HepG2 (cell line): ENCODE data around the gene NGB. TPM values are rescaled to one million over a fixed set of nuclear protein-coding genes. Genes with fewer than 3 reads are reported as not detected.

Experiments used
- FOXO1 ChIP-seq: sonication (generic); formaldehyde crosslinking; IDR thresholded peaks from 2 replicates; pipeline ENCODE4 v1.4.0; 2020; ENCODE audit warnings: missing genetic modification reagents
- GATAD1 ChIP-seq: IDR thresholded peaks from 2 replicates; pipeline ENCODE4 v1.6.1; 2016; ENCODE audit warnings: missing genetic modification reagents, missing compliant biosample characterization
- JUN ChIP-seq: sonication (generic); formaldehyde crosslinking; IDR thresholded peaks from 2 replicates; pipeline ENCODE4 v1.4.0; 2020; ENCODE audit warnings: mild to moderate bottlenecking, missing genetic modification reagents
- NR1H2 ChIP-seq: sonication (generic); formaldehyde crosslinking; IDR thresholded peaks from 2 replicates; pipeline ENCODE4 v1.8.1; 2022; ENCODE audit warnings: low read depth, missing genetic modification reagents, borderline replicate concordance
- REPIN1 ChIP-seq: sonication (generic); formaldehyde crosslinking; IDR thresholded peaks from 2 replicates; pipeline ENCODE4 v1.8.0; 2022; ENCODE audit warnings: missing genetic modification reagents, low read depth, mild to moderate bottlenecking, borderline replicate concordance
- SRY ChIP-seq: sonication (generic); formaldehyde crosslinking; IDR thresholded peaks from 2 replicates; pipeline ENCODE4 v1.8.0; 2022; ENCODE audit warnings: mild to moderate bottlenecking, missing genetic modification reagents
- TBX3 ChIP-seq: fragments of 450-650 bp; IDR thresholded peaks from 2 replicates; pipeline ENCODE4 v1.6.1; 2017; ENCODE audit warnings: antibody characterized with exemption, mild to moderate bottlenecking, inconsistent platforms, borderline replicate concordance
- TGIF2 ChIP-seq: IDR thresholded peaks from 2 replicates; pipeline ENCODE4 v1.6.1; 2016; ENCODE audit warnings: control low read depth, missing compliant biosample characterization
- ZNF326 ChIP-seq: sonication (generic); formaldehyde crosslinking; IDR thresholded peaks from 2 replicates; pipeline ENCODE4 v1.4.0; 2020; ENCODE audit warnings: missing genetic modification reagents, borderline replicate concordance
- ZNF7 ChIP-seq: IDR thresholded peaks from 2 replicates; pipeline ENCODE4 v1.6.1; 2016; ENCODE audit warnings: missing biosample characterization, missing genetic modification reagents
- polyA plus RNA-seq, 8 experiments: library from polyadenylated mRNA; depleted of rRNA in 3 of 8; stranded (reverse) in 7 of 8; unstranded in 1 of 8; fragments of >200 nt; fragmentation: Illumina TruSeq in 4 of 8; extraction: Trizol in 4 of 8; gene quantifications; 2 replicates each; pipeline versions ENCODE4 v1.2.1 to v1.2.3, GENCODE V29; 2011 to 2016; ENCODE audit warnings: low read depth in 4 of 8, missing spikeins in 1 of 8, mixed read lengths in 1 of 8; ENCODE audit not compliant: insufficient read depth in 1 of 8
- total RNA-seq, 5 experiments: library from RNA; depleted of rRNA; stranded (reverse); fragments of >200 nt; fragmentation: Illumina TruSeq; extraction: Trizol; gene quantifications; 2 replicates each; pipeline ENCODE4 v1.2.3, GENCODE V29; 2016; ENCODE audit warnings: low read depth in 1 of 5
- TF ChIP-seq, protein P1 (sequence below): sonication (generic); formaldehyde crosslinking; IDR thresholded peaks from 2 replicates; pipeline ENCODE4 v1.4.0; 2020; ENCODE audit warnings: missing genetic modification reagents
- TF ChIP-seq, protein P2 (sequence below): IDR thresholded peaks from 2 replicates; pipeline ENCODE4 v1.6.1; 2012; ENCODE audit warnings: low read length, improper control_type of control experiment
- TF ChIP-seq, protein P3 (sequence below): sonication (generic); formaldehyde crosslinking; IDR thresholded peaks from 2 replicates; pipeline ENCODE4 v1.5.0; 2020; ENCODE audit warnings: mild to moderate bottlenecking, missing genetic modification reagents
- TF ChIP-seq, protein P4 (sequence below): sonication (generic); formaldehyde crosslinking; IDR thresholded peaks from 2 replicates; pipeline ENCODE4 v1.8.0; 2022; ENCODE audit warnings: mild to moderate bottlenecking, missing genetic modification reagents, moderate library complexity
- TF ChIP-seq, protein P5 (sequence below): sonication (generic); formaldehyde crosslinking; IDR thresholded peaks from 2 replicates; pipeline ENCODE4 v1.9.0; 2022; ENCODE audit warnings: low read depth, missing genetic modification reagents
- TF ChIP-seq, protein P6 (sequence below): IDR thresholded peaks from 2 replicates; pipeline ENCODE4 v1.6.1; 2016; ENCODE audit warnings: missing genetic modification reagents, missing compliant biosample characterization

Gene NGB
- total and polyA plus RNA-seq, 2 of the 13 experiments (the other 11 are each of a cell fraction or from before 2014, with no cell fraction given), result 0.04 TPM; not detected in 1

DNA sequence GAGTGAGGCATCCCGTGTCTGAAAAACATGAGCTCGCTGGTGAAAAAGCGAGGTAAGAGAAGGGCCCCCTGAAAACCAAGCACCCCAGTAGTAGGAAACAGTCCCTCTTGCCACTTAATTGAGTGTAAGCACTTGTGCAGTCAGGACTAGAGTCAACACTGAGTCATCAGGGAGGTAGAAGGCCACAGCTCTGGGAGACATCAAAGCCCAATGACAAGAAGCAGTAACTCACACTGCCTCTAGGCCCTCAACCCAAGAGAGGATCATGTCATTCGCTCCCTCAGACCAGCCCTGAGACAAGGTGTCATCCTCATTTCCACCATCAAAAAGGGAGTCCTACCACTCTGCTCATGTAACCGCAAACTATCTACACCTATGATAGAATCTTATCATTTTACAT is 31.9 kb upstream of the NGB start (continued):
- TF ChIP-seq, protein P1, sequence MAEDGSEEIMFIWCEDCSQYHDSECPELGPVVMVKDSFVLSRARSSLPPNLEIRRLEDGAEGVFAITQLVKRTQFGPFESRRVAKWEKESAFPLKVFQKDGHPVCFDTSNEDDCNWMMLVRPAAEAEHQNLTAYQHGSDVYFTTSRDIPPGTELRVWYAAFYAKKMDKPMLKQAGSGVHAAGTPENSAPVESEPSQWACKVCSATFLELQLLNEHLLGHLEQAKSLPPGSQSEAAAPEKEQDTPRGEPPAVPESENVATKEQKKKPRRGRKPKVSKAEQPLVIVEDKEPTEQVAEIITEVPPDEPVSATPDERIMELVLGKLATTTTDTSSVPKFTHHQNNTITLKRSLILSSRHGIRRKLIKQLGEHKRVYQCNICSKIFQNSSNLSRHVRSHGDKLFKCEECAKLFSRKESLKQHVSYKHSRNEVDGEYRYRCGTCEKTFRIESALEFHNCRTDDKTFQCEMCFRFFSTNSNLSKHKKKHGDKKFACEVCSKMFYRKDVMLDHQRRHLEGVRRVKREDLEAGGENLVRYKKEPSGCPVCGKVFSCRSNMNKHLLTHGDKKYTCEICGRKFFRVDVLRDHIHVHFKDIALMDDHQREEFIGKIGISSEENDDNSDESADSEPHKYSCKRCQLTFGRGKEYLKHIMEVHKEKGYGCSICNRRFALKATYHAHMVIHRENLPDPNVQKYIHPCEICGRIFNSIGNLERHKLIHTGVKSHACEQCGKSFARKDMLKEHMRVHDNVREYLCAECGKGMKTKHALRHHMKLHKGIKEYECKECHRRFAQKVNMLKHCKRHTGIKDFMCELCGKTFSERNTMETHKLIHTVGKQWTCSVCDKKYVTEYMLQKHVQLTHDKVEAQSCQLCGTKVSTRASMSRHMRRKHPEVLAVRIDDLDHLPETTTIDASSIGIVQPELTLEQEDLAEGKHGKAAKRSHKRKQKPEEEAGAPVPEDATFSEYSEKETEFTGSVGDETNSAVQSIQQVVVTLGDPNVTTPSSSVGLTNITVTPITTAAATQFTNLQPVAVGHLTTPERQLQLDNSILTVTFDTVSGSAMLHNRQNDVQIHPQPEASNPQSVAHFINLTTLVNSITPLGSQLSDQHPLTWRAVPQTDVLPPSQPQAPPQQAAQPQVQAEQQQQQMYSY (CRISPR knock-in tag), result no peak
- TF ChIP-seq NR1H2 (CRISPR knock-in tag) (no peak), GATAD1 (CRISPR knock-in tag) (no peak), FOXO1 (CRISPR knock-in tag) (peak; percentile 32; the same call in 1 of the 2 replicates), TBX3 (peak; percentile 35; the same call in 1 of the 2 replicates), JUN (peak; percentile 63; the same call in 1 of the 2 replicates), SRY (CRISPR knock-in tag) (no peak), ZNF7 (CRISPR knock-in tag) (no peak), ZNF326 (CRISPR knock-in tag) (no peak), REPIN1 (CRISPR knock-in tag) (no peak), TGIF2 (CRISPR knock-in tag) (no peak)
- TF ChIP-seq, protein P2, sequence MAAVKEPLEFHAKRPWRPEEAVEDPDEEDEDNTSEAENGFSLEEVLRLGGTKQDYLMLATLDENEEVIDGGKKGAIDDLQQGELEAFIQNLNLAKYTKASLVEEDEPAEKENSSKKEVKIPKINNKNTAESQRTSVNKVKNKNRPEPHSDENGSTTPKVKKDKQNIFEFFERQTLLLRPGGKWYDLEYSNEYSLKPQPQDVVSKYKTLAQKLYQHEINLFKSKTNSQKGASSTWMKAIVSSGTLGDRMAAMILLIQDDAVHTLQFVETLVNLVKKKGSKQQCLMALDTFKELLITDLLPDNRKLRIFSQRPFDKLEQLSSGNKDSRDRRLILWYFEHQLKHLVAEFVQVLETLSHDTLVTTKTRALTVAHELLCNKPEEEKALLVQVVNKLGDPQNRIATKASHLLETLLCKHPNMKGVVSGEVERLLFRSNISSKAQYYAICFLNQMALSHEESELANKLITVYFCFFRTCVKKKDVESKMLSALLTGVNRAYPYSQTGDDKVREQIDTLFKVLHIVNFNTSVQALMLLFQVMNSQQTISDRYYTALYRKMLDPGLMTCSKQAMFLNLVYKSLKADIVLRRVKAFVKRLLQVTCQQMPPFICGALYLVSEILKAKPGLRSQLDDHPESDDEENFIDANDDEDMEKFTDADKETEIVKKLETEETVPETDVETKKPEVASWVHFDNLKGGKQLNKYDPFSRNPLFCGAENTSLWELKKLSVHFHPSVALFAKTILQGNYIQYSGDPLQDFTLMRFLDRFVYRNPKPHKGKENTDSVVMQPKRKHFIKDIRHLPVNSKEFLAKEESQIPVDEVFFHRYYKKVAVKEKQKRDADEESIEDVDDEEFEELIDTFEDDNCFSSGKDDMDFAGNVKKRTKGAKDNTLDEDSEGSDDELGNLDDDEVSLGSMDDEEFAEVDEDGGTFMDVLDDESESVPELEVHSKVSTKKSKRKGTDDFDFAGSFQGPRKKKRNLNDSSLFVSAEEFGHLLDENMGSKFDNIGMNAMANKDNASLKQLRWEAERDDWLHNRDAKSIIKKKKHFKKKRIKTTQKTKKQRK, result no peak
- TF ChIP-seq, protein P3, sequence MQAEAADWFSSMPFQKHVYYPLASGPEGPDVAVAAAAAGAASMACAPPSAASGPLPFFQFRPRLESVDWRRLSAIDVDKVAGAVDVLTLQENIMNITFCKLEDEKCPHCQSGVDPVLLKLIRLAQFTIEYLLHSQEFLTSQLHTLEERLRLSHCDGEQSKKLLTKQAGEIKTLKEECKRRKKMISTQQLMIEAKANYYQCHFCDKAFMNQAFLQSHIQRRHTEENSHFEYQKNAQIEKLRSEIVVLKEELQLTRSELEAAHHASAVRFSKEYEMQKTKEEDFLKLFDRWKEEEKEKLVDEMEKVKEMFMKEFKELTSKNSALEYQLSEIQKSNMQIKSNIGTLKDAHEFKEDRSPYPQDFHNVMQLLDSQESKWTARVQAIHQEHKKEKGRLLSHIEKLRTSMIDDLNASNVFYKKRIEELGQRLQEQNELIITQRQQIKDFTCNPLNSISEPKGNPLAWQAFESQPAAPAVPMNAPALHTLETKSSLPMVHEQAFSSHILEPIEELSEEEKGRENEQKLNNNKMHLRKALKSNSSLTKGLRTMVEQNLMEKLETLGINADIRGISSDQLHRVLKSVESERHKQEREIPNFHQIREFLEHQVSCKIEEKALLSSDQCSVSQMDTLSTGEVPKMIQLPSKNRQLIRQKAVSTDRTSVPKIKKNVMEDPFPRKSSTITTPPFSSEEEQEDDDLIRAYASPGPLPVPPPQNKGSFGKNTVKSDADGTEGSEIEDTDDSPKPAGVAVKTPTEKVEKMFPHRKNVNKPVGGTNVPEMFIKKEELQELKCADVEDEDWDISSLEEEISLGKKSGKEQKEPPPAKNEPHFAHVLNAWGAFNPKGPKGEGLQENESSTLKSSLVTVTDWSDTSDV (CRISPR knock-in tag), result no peak
- TF ChIP-seq, protein P4, sequence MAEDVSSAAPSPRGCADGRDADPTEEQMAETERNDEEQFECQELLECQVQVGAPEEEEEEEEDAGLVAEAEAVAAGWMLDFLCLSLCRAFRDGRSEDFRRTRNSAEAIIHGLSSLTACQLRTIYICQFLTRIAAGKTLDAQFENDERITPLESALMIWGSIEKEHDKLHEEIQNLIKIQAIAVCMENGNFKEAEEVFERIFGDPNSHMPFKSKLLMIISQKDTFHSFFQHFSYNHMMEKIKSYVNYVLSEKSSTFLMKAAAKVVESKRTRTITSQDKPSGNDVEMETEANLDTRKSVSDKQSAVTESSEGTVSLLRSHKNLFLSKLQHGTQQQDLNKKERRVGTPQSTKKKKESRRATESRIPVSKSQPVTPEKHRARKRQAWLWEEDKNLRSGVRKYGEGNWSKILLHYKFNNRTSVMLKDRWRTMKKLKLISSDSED (CRISPR knock-in tag), result no peak
- TF ChIP-seq, protein P5, sequence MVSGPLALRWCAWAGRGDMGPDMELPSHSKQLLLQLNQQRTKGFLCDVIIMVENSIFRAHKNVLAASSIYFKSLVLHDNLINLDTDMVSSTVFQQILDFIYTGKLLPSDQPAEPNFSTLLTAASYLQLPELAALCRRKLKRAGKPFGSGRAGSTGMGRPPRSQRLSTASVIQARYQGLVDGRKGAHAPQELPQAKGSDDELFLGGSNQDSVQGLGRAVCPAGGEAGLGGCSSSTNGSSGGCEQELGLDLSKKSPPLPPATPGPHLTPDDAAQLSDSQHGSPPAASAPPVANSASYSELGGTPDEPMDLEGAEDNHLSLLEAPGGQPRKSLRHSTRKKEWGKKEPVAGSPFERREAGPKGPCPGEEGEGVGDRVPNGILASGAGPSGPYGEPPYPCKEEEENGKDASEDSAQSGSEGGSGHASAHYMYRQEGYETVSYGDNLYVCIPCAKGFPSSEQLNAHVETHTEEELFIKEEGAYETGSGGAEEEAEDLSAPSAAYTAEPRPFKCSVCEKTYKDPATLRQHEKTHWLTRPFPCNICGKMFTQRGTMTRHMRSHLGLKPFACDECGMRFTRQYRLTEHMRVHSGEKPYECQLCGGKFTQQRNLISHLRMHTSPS (CRISPR knock-in tag), result no peak
- TF ChIP-seq, protein P6, sequence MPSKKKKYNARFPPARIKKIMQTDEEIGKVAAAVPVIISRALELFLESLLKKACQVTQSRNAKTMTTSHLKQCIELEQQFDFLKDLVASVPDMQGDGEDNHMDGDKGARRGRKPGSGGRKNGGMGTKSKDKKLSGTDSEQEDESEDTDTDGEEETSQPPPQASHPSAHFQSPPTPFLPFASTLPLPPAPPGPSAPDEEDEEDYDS (CRISPR knock-in tag), result no peak
